GM23338 (cell line): ENCODE measurements around the gene RTN3. TPM values are rescaled to one million over a fixed set of nuclear protein-coding genes. Genes with fewer than 3 reads are reported as not detected.

Experiments
- ATAC-seq: fragments of 200-7000 bp; cut with Tn5 transposase; 3 replicates; pipeline ENCODE4 v1.9.1; 2020
- DNase-seq: peaks from one replicate; pipeline ENCODE4 v3.0.0-alpha.2; 2015; ENCODE audit warnings: low spot score
- H2AFZ ChIP-seq: fragments of 200-600 bp; sonication (generic); 2 replicates; pipeline ENCODE4 v1.8.0; 2016; ENCODE audit warnings: antibody characterized with exemption, mild to moderate bottlenecking, moderate library complexity
- H3F3A ChIP-seq: fragments of 200-600 bp; sonication (generic); replicated peaks from 2 replicates; pipeline ENCODE4 v1.8.0; 2017; ENCODE audit warnings: antibody characterized with exemption, mixed run types, low read depth
- H3K27ac ChIP-seq: fragments of 200-600 bp; sonication (generic); 2 replicates; pipeline ENCODE4 v1.6.1; 2016; ENCODE audit warnings: low read depth
- H3K27me3 ChIP-seq: fragments of 200-600 bp; sonication (generic); 2 replicates; pipeline ENCODE4 v1.8.0; 2016; ENCODE audit warnings: mild to moderate bottlenecking, mixed run types, moderate library complexity; ENCODE audit not compliant: insufficient read depth
- H3K36me3 ChIP-seq: fragments of 200-600 bp; sonication (generic); 2 replicates; pipeline ENCODE4 v1.8.0; 2016; ENCODE audit warnings: mild to moderate bottlenecking; ENCODE audit not compliant: insufficient read depth
- H3K4me1 ChIP-seq: fragments of 200-600 bp; sonication (generic); 2 replicates; pipeline ENCODE4 v1.8.0; 2016; ENCODE audit warnings: mild to moderate bottlenecking, moderate library complexity; ENCODE audit not compliant: insufficient read depth
- H3K4me2 ChIP-seq: fragments of 200-600 bp; sonication (generic); 2 replicates; pipeline ENCODE4 v1.7.1; 2017; ENCODE audit warnings: mixed run types
- H3K4me3 ChIP-seq: fragments of 200-600 bp; sonication (generic); 2 replicates; pipeline ENCODE4 v1.6.1; 2016; ENCODE audit warnings: mixed run types
- H3K79me2 ChIP-seq: fragments of 200-600 bp; sonication (generic); replicated peaks from 2 replicates; pipeline ENCODE4 v1.8.0; 2017; ENCODE audit warnings: mild to moderate bottlenecking; ENCODE audit not compliant: insufficient read depth
- H3K9me2 ChIP-seq: fragments of 200-600 bp; sonication (generic); 2 replicates; pipeline ENCODE4 v1.8.0; 2017; ENCODE audit not compliant: insufficient read depth
- H4K20me1 ChIP-seq: fragments of 200-600 bp; sonication (generic); replicated peaks from 2 replicates; pipeline ENCODE4 v1.8.0; 2017; ENCODE audit warnings: mild to moderate bottlenecking; ENCODE audit not compliant: insufficient read depth
- H3K27ac Mint-ChIP-seq: 2 replicates; pipeline ENCODE4 v1.8.0; 2020; ENCODE audit warnings: inconsistent platforms, mild to moderate bottlenecking, moderate library complexity, mixed read lengths
- H3K27me3 Mint-ChIP-seq: 3 replicates; pipeline ENCODE4 v1.8.0; 2022; ENCODE audit warnings: low read depth, mild to moderate bottlenecking, moderate library complexity, mixed read lengths, inconsistent platforms; ENCODE audit not compliant: insufficient read depth, poor library complexity
- H3K36me3 Mint-ChIP-seq: 3 replicates; pipeline ENCODE4 v1.8.0; 2021; ENCODE audit warnings: low read depth, mild to moderate bottlenecking, inconsistent platforms, moderate library complexity, mixed read lengths
- H3K4me1 Mint-ChIP-seq: 3 replicates; pipeline ENCODE4 v1.8.0; 2020; ENCODE audit warnings: mild to moderate bottlenecking, inconsistent platforms, mixed read lengths
- H3K4me3 Mint-ChIP-seq: 3 replicates; pipeline ENCODE4 v1.8.0; 2021; ENCODE audit warnings: moderate library complexity, mild to moderate bottlenecking, inconsistent platforms, mixed read lengths
- H3K9me3 Mint-ChIP-seq: 3 replicates; pipeline ENCODE4 v1.8.0; 2020; ENCODE audit warnings: moderate library complexity, mild to moderate bottlenecking, inconsistent platforms, mixed read lengths
- CREB1 ChIP-seq: fragments of 250-450 bp; sonication (Bioruptor Pico); IDR thresholded peaks from 2 replicates; pipeline ENCODE4 v1.5.0; 2020; ENCODE audit warnings: low read depth, mild to moderate bottlenecking, moderate library complexity
- CTCF ChIP-seq, 2 experiments: fragments of 200-600 bp in 1 of 2; sonication (generic) in 1 of 2; conservative IDR thresholded peaks; 2 replicates each; pipeline versions ENCODE4 v1.5.1 to v1.6.1; 2016 to 2017; ENCODE audit warnings: antibody characterized with exemption in 2 of 2, low read depth in 2 of 2, mild to moderate bottlenecking in 2 of 2, moderate library complexity in 1 of 2
- ETS1 ChIP-seq: IDR thresholded peaks from 2 replicates; pipeline ENCODE4 v1.6.1; 2016; ENCODE audit warnings: antibody characterized with exemption
- EZH2 ChIP-seq: fragments of 200-600 bp; sonication (generic); IDR thresholded peaks from one replicate; pipeline ENCODE4 v1.8.0; 2017; ENCODE audit warnings: antibody characterized with exemption, mild to moderate bottlenecking, low read depth; ENCODE audit not compliant: unreplicated experiment
- EZH2phosphoT487 ChIP-seq: fragments of 200-600 bp; sonication (generic); IDR thresholded peaks from one replicate; pipeline ENCODE4 v1.8.1; 2018; ENCODE audit warnings: antibody characterized with exemption; ENCODE audit not compliant: unreplicated experiment
- JUNB ChIP-seq: IDR thresholded peaks from one replicate; pipeline ENCODE4 v1.6.1; 2016; ENCODE audit warnings: antibody characterized with exemption; ENCODE audit not compliant: unreplicated experiment
- NANOG ChIP-seq: IDR thresholded peaks from 2 replicates; pipeline ENCODE4 v1.6.1; 2016; ENCODE audit warnings: antibody characterized with exemption, borderline replicate concordance
- POLR2AphosphoS5 ChIP-seq: IDR thresholded peaks from 2 replicates; pipeline ENCODE4 v1.6.1; 2016; ENCODE audit warnings: antibody characterized with exemption, low read depth
- REST ChIP-seq: IDR thresholded peaks from one replicate; pipeline ENCODE4 v1.6.1; 2018; ENCODE audit warnings: antibody characterized with exemption; ENCODE audit not compliant: unreplicated experiment
- STAT1 ChIP-seq: IDR thresholded peaks from one replicate; pipeline ENCODE4 v1.6.1; 2016; ENCODE audit warnings: antibody characterized with exemption; ENCODE audit not compliant: unreplicated experiment
- ZNF114 ChIP-seq: fragments of 250-450 bp; sonication (Bioruptor Pico); IDR thresholded peaks from 2 replicates; pipeline ENCODE4 v1.5.0; 2020; ENCODE audit warnings: mild to moderate bottlenecking, moderate library complexity
- ZNF331 ChIP-seq: fragments of 250-450 bp; sonication (Bioruptor Pico); IDR thresholded peaks from 2 replicates; pipeline ENCODE4 v1.5.0; 2020; ENCODE audit warnings: low read depth, mild to moderate bottlenecking, moderate library complexity
- ZNF462 ChIP-seq: fragments of 250-450 bp; sonication (Bioruptor Pico); IDR thresholded peaks from 2 replicates; pipeline ENCODE4 v1.5.0; 2020; ENCODE audit warnings: mild to moderate bottlenecking, moderate library complexity
- polyA plus RNA-seq: library from polyadenylated mRNA; unstranded; fragments of >200 nt; fragmentation: Nextera tagmentation; extraction: Ambion mirVana; gene quantifications from 2 replicates; pipeline ENCODE4 v1.2.1, GENCODE V29; 2016
- total RNA-seq: library from RNA; depleted of rRNA; stranded (reverse); fragments of >200 nt; shearing (Covaris generic); gene quantifications from 2 replicates; pipeline ENCODE4 v1.2.3, GENCODE V29; 2014

RTN3 gene
- total and polyA plus RNA-seq, 2 experiments from 2014 or later, result 138 to 162 TPM

- Mint-ChIP-seq H3K4me1 (peaks cover 43% of the 10 kb centered on the region), H3K27ac (no peak overlapping the region; the same call in 1 of the 2 replicates), H3K9me3 (no peaks in the 10 kb centered on the region; the same call in 2 of the 3 replicates), H3K36me3 (peaks cover 3% of the 10 kb centered on the region; the same call in 2 of the 3 replicates), H3K27me3 (no peaks in the 10 kb centered on the region), H3K4me3 (no peak overlapping the region)
- Histone ChIP-seq H3K27me3 (no peaks in the 10 kb centered on the region), H3K36me3 (no peaks in the 10 kb centered on the region), H3K79me2 (peaks cover 100% of the 10 kb centered on the region), H3F3A (no peaks in the 10 kb centered on the region), H3K4me1 (peaks cover 38% of the 10 kb centered on the region), H3K27ac (no peak overlapping the region), H3K4me2 (no peak overlapping the region), H3K4me3 (no peak overlapping the region), H2AFZ (no peak overlapping the region), H3K9me2 (no peaks in the 10 kb centered on the region), H4K20me1 (peaks cover 63% of the 10 kb centered on the region)
- DNase-seq, result no peak
- ATAC-seq, result no peak
- no peak for TF ChIP-seq ETS1
- no peak for TF ChIP-seq NANOG
- TF ChIP-seq ZNF114 (CRISPR knock-in tag), result no peak
- TF ChIP-seq CREB1 (CRISPR knock-in tag), result no peak
- no peak for TF ChIP-seq ZNF462 (CRISPR knock-in tag)
- no peak for TF ChIP-seq CTCF (conservative IDR thresholded peaks at IDR 0.05; ENCODE audit: low read depth in 2 of 2)
- TF ChIP-seq REST, result no peak
- TF ChIP-seq ZNF331 (CRISPR knock-in tag), result no peak
- no peak for TF ChIP-seq POLR2AphosphoS5
- no peak for TF ChIP-seq JUNB
- no peak for TF ChIP-seq STAT1
- TF ChIP-seq EZH2phosphoT487, result no peak
- no peak for TF ChIP-seq EZH2
Observed at GRCh38 chr11:63686926-63687325, 5.6 kb downstream of the RTN3 start.
